Bronchial epithelial cell (primary cell): ENCODE data around the gene PLPP3. TPM values are rescaled to one million over a fixed set of nuclear protein-coding genes. Genes with fewer than 3 reads are reported as not detected.

Source experiments
- DNase-seq: peaks from one replicate; pipeline ENCODE4 v3.0.0-alpha.2; 2010; ENCODE audit warnings: low read depth
- FAIRE-seq: peaks from 2 replicates; lab custom pipeline; 2011; peaks lifted over from hg19 to GRCh38; lab: Jason Lieb, UNC
- H3K27me3 ChIP-seq: 2 replicates; pipeline ENCODE4 v1.5.1; 2011; ENCODE audit warnings: low read length; ENCODE audit not compliant: control insufficient read depth, insufficient read depth
- H3K36me3 ChIP-seq: 2 replicates; pipeline ENCODE4 v1.5.1; 2011; ENCODE audit warnings: low read length; ENCODE audit not compliant: control insufficient read depth, insufficient read depth
- H3K4me3 ChIP-seq: 2 replicates; pipeline ENCODE4 v1.5.1; 2011; ENCODE audit warnings: mild to moderate bottlenecking, low read depth, low read length, control low read depth
- CTCF ChIP-seq: IDR thresholded peaks from 2 replicates; pipeline ENCODE4 v1.5.1; 2011; ENCODE audit warnings: mild to moderate bottlenecking, moderate library complexity, low read length, control low read depth, inconsistent platforms; ENCODE audit not compliant: insufficient read depth, severe bottlenecking
- total RNA-seq: library from RNA; depleted of rRNA; stranded (reverse); fragments of >200 nt; gene quantifications from 2 replicates; pipeline ENCODE4 v1.2.1, GENCODE V29; 2014

The PLPP3 gene
- total RNA-seq, 1 donor from 2014 or later = 3.4 TPM

- FAIRE-seq (peak; percentile 99), DNase-seq (peak; percentile 99)
- no peak overlapping the region for H3K4me3 ChIP-seq
- TF ChIP-seq CTCF = no peak
- H3K27me3 ChIP-seq = no peaks in the 10 kb centered on the region
- no peaks in the 10 kb centered on the region for H3K36me3 ChIP-seq
Observed at GRCh38 chr1:56506951-56507491, 72.3 kb downstream of the PLPP3 start.

- Histone ChIP-seq H3K27me3 (no peaks in the 10 kb centered on the region), H3K36me3 (no peaks in the 10 kb centered on the region), H3K4me3 (no peak overlapping the region)
- TF ChIP-seq CTCF = no peak
- DNase-seq = no peak
- no peak for FAIRE-seq
Observed at GRCh38 chr1:56505792-56506743, 73.3 kb downstream of the PLPP3 start.

- DNase-seq = peak; percentile 50
- no peak overlapping the region for H3K4me3 ChIP-seq
- H3K27me3 ChIP-seq = no peaks in the 10 kb centered on the region
- TF ChIP-seq CTCF = no peak
- no peaks in the 10 kb centered on the region for H3K36me3 ChIP-seq
- FAIRE-seq = no peak
Observed at GRCh38 chr1:56502700-56503245, 76.6 kb downstream of the PLPP3 start.

- no peak overlapping the region for H3K4me3 ChIP-seq
- no peaks in the 10 kb centered on the region for H3K27me3 ChIP-seq
- DNase-seq (no peak), FAIRE-seq (no peak)
- no peak for TF ChIP-seq CTCF
- no peaks in the 10 kb centered on the region for H3K36me3 ChIP-seq
Observed at GRCh38 chr1:56501888-56502287, 77.5 kb downstream of the PLPP3 start.

GRCh38 chr1:56501426-56501825, 77.9 kb downstream of the PLPP3 start:
- no peak for FAIRE-seq

More at GRCh38 chr1:56501426-56501825, 77.9 kb downstream of the PLPP3 start:
- H3K36me3 ChIP-seq = no peaks in the 10 kb centered on the region
- H3K27me3 ChIP-seq = no peaks in the 10 kb centered on the region
- no peak overlapping the region for H3K4me3 ChIP-seq
- TF ChIP-seq CTCF = no peak
- no peak for DNase-seq
